HK-2 (cell line): ENCODE results near the gene FAM169A.
"Not testable (repeated sequence)": the region's sequence is repeated elsewhere in the genome, so short reads cannot be mapped to it uniquely, and the experiment has no call there.

ENCODE experiments used
- DNase-seq: peaks from one replicate; pipeline ENCODE4 v3.0.0-alpha.2; 2018; ENCODE audit not compliant: unreplicated experiment

FAM169A gene

DNA sequence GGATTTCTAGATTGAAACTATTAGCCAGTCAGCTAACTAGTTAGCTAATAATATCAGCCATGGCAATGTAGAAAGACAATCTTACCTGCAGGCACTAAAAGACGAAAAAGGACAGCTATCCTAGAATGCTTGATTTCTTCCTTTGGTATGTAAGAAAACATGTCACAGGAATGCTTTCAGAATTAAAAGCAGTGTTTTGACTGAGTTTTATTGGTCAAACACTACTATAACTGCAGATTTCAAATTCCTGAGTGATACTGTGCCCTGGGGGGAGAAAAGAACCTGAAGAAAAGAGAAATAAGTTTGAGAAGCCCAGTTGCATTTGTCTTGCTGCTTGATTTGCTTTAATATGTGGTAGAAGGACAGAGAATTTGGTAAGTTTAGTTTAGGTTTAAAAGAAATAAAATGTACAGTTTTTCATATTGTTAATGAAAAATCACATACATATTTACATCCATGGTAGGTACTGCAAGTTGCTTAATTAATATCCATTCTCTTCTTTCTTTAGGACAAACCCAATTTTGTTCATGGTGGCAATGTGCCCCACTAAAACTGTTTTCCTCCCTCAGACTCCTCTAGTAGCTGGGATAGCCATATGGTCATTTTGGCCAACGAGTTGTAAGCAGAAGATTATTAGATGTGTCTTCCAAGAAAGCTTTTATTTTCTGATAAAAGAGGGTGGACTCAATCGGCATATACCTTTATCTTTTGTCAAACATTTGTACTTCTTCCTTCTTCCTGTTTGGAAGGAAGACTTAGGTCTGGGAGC lies 4.3 kb upstream of the FAM169A start:
- DNase-seq, result no peak

GRCh38 chr5:74869414-74869813 lies 3.2 kb upstream of the FAM169A start:
- not testable (repeated sequence) for DNase-seq

DNA sequence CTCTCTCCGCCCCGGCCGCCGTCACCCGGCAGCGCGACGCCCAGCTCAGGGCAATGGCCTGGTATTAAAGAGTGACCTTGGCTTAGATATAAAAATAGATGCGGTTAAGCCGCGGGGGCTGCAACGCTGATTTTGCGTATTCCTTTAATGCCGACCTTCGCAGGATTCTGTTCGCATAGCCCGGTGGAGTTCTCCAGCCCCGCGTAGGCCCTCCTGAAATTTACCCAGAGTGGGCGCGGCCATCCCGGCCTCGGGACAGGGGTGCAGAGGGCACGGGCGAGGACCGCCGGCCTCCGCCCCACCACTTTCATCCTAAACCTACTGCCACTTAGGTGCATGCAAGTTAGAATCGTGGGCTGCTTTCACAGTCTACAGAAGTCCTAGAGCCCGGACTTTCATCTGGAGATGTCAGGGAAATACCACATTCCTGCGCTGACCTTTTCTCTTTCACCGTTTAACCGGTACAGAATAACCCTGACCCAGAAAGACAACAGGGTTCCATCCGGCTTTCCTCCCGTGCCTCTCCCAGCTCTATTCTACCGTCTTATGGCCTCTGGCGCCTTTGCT lies 492 bp upstream of the FAM169A start:
- no peak for DNase-seq

DNA sequence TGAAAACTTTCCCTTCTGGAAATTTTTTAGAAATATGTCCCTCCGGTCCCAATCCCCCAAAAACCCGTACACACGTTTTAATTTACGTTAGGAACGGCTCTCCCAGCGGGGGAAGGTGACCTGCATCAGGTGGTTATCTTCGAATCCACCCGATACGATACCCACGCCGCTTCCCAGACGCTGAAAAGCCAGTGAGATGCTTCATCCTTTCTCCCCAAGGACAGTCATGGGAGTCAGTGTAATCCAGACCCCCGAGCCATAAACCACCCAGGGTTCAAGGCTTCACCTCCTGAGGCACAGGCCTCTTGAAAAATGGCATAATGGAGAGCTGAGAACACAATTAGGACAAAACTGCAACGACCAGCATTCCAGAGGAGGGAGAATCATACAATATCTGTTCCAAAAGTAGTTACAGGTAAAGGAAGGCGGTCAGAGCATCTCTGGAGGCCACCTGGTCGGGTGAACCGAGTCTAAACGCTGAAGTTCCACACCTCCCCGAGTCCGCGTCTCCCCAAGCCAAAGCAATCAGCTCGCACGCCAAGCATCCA lies 857 bp downstream of the FAM169A start:
- no peak for DNase-seq

- no peak for DNase-seq
Observed at GRCh38 chr5:74864823-74865222, 1.4 kb downstream of the FAM169A start.

- DNase-seq, result no peak
Observed at GRCh38 chr5:74863726-74864125, 2.5 kb downstream of the FAM169A start.

DNA sequence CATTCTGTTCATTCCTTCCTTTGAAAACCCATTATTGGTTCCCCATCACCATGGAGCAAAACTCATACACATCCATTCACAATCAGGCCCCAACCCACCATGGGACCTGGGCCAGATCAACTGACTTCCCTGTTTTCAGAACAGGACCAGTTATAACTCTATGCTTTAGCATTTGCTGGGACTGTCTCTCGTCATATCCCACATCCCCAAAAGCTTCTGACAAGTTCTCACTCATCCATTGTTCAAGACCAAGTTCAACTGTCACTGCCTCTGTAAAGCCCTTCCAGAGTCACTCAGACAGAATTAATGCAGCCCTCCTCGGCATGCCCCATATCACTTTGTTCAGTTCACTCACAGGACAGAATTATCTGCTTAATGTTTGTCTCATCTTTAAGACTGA lies 4.0 kb downstream of the FAM169A start:
- DNase-seq, result no peak

DNA sequence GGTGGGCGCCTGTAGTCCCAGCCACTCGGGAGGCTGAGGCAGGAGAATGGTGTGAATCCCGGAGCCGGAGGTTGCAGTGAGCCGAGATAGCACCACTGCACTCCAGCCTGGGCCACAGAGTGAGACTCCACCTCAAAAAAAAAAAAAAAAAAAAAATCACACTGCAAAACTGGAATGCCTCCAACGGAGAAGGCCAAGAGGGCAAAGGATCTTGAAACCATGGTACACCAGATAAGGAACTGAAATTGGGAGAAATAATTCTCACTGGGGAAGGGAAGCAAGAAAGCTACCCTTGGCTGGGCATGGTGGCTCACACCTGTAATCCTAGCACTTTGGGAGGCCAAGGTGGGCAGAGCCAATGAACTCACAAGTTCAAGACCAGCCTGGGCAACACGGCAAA lies 9.2 kb downstream of the FAM169A start:
- DNase-seq, result not testable (repeated sequence)

GRCh38 chr5:74853256-74853655 lies 12.9 kb downstream of the FAM169A start:
- no peak for DNase-seq

DNA sequence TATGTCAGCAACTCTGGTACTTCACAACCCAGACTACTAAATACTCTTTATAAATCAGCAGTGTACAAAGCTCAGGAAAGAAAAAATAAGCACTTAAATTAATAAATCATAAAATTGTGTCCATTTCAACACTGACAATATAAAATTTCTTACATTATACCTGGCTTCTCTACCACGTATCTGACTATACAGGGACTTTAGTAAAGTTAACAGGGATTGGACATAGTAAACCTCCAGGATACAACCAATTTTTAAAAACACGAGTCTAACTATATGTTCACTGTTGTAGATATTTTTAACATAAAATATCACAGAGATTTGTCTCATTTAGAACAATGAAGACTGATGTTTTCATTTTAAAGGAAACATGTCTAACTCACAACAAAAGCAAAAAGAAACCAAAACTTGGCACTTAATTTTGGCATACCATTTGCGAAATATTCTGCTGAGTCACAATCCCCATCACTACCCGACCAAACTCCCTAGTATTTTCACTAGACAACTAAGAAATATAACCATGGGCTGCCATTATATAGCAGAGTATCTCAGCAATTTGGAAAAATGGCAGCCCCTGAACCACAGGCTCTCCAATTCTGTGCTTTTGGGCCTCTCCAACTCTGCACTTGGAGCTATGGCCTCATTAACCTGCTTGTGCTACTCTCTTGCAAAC lies 14.4 kb downstream of the FAM169A start:
- no peak for DNase-seq

GRCh38 chr5:74850789-74851425 lies 15.3 kb downstream of the FAM169A start:
- DNase-seq, result no peak

GRCh38 chr5:74850030-74850429 lies 16.2 kb downstream of the FAM169A start:
- no peak for DNase-seq

GRCh38 chr5:74848553-74849025 lies 17.6 kb downstream of the FAM169A start:
- DNase-seq, result no peak

GRCh38 chr5:74839229-74839628 lies 27.0 kb downstream of the FAM169A start:
- DNase-seq, result no peak

GRCh38 chr5:74838262-74838661 lies 27.9 kb downstream of the FAM169A start:
- no peak for DNase-seq

- DNase-seq, result no peak
Observed at GRCh38 chr5:74837115-74837514, 29.1 kb downstream of the FAM169A start.

DNA sequence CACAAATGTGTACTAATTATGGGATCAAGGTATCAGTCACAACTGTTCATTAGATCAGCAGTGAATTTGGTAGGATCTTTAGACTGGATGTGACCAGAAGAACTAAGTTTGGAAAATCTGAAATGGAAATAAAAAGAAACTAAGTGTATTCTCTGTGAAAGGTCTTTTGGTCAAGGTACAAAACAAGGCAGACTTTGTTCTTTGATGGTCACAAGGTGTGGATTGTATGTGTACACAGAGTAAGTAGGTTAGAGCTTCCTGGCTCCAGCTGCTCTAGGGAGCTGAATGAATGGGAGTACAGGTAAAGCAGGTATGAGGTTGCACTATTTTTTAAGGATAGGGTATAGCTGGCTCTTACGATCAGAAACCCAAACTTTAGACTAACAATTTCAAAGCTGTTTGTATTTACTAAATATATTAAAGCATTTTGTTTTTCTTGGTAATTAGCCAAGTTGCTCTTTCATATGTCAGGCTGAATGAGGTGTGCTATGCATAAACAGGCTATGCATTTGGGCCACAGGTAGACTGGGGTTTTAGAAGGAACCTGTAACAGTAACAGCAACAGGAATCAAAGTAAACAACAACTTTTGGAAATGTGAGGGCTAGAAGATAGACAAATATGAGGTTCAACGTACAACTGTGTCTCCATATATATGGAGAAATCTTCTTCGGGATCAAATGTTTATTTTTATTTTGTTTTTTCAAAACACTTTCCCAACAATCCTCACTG lies 32.5 kb downstream of the FAM169A start:
- no peak for DNase-seq

- no peak for DNase-seq
Observed at GRCh38 chr5:74829413-74829812, 36.8 kb downstream of the FAM169A start.

GRCh38 chr5:74822288-74822687 lies 43.9 kb downstream of the FAM169A start:
- no peak for DNase-seq

DNA sequence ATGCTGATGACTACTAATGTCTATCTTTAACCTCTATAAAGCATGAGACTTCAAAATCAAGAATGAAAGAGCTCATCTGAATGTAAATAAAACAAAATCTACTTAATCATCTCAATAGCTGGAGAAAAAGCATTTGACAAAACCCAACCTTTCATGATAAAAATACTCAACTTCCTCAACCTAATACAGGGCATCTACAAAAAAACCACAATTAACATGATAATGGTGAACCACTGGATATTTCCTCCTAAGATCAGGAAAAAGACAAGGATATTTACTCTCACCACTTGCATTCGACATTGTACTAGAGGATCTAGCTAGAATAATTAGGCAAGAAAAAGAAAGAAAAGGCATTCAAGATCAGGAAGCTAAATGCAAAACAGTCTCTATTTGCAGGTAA lies 49.3 kb downstream of the FAM169A start:
- DNase-seq, result no peak

GRCh38 chr5:74810915-74811314 lies 55.3 kb downstream of the FAM169A start:
- peak; percentile 3 for DNase-seq

- no peak for DNase-seq
Observed at GRCh38 chr5:74801941-74802340, 64.2 kb downstream of the FAM169A start.
